Stimulated activated naive CD8-positive, alpha-beta T cell treated with anti-CD3 and anti-CD28 coated beads, Interleukin-15, amount 100 ng/mL, for 72 hours (primary cell): ENCODE results near the gene TBC1D22A.

ENCODE experiments used
- ATAC-seq: fragments of 150-1000 bp; cut with Tn5 transposase; 2 replicates; pipeline ENCODE4 v1.10.0; 2021; ENCODE audit warnings: mild to moderate bottlenecking, moderate library complexity
- DNase-seq, 2 donors: peaks; one replicate each; pipeline ENCODE4 v3.0.0; 2021 to 2022
- H3K27ac Mint-ChIP-seq, 2 donors: one replicate each; pipeline ENCODE4 v1.8.0; 2022; ENCODE audit warnings: mild to moderate bottlenecking in 2 of 2, mixed read lengths in 2 of 2, moderate library complexity in 2 of 2
- H3K27me3 Mint-ChIP-seq: one replicate; pipeline ENCODE4 v1.8.0; 2022; ENCODE audit warnings: mixed read lengths
- H3K4me1 Mint-ChIP-seq: one replicate; pipeline ENCODE4 v1.8.0; 2022; ENCODE audit warnings: mild to moderate bottlenecking, mixed read lengths
- H3K4me3 Mint-ChIP-seq, 2 donors: one replicate each; pipeline ENCODE4 v1.8.0; 2022; ENCODE audit warnings: mild to moderate bottlenecking in 2 of 2, mixed read lengths in 2 of 2, moderate library complexity in 1 of 2
- H3K9me3 Mint-ChIP-seq, 2 donors: one replicate each; pipeline ENCODE4 v1.8.0; 2022; ENCODE audit warnings: mixed read lengths in 2 of 2

TBC1D22A gene

GRCh38 chr22:47101321-47101885 lies 339.0 kb downstream of the TBC1D22A start:
- Mint-ChIP-seq H3K9me3 (no peaks in the 10 kb centered on the region), H3K27ac (no peak overlapping the region), H3K27me3 (no peaks in the 10 kb centered on the region), H3K4me3 (no peak overlapping the region), H3K4me1 (no peaks in the 10 kb centered on the region)
- ATAC-seq (no peak), DNase-seq (no peak)

GRCh38 chr22:47102081-47102480 lies 339.6 kb downstream of the TBC1D22A start:
- no peak overlapping the region for H3K4me3 Mint-ChIP-seq
- no peaks in the 10 kb centered on the region for H3K4me1 Mint-ChIP-seq
- no peaks in the 10 kb centered on the region for H3K27me3 Mint-ChIP-seq
- H3K9me3 Mint-ChIP-seq, result no peaks in the 10 kb centered on the region
- H3K27ac Mint-ChIP-seq, result no peak overlapping the region
- ATAC-seq, result no peak
- DNase-seq, result no peak

GRCh38 chr22:47102648-47103047 lies 340.2 kb downstream of the TBC1D22A start:
- DNase-seq (no peak), ATAC-seq (no peak)
- no peak overlapping the region for H3K4me3 Mint-ChIP-seq
- no peaks in the 10 kb centered on the region for H3K27me3 Mint-ChIP-seq
- no peak overlapping the region for H3K27ac Mint-ChIP-seq
- no peaks in the 10 kb centered on the region for H3K4me1 Mint-ChIP-seq
- H3K9me3 Mint-ChIP-seq, result no peaks in the 10 kb centered on the region

GRCh38 chr22:47105085-47105484 lies 342.6 kb downstream of the TBC1D22A start:
- DNase-seq (no peak), ATAC-seq (peak; percentile 28)
- H3K27me3 Mint-ChIP-seq, result no peaks in the 10 kb centered on the region
- H3K9me3 Mint-ChIP-seq, result no peaks in the 10 kb centered on the region
- no peaks in the 10 kb centered on the region for H3K4me1 Mint-ChIP-seq
- no peak overlapping the region for H3K4me3 Mint-ChIP-seq
- no peak overlapping the region for H3K27ac Mint-ChIP-seq

GRCh38 chr22:47106806-47107205 lies 344.4 kb downstream of the TBC1D22A start:
- Mint-ChIP-seq H3K9me3 (no peaks in the 10 kb centered on the region), H3K27ac (no peak overlapping the region), H3K4me3 (no peak overlapping the region), H3K27me3 (no peaks in the 10 kb centered on the region), H3K4me1 (no peaks in the 10 kb centered on the region)
- DNase-seq (no peak), ATAC-seq (no peak)

GRCh38 chr22:47107431-47107830 lies 345.0 kb downstream of the TBC1D22A start:
- Mint-ChIP-seq H3K27me3 (no peaks in the 10 kb centered on the region), H3K27ac (peak overlapping the region in 1 of 2 donors; percentile 17), H3K4me1 (no peaks in the 10 kb centered on the region), H3K4me3 (no peak overlapping the region), H3K9me3 (no peaks in the 10 kb centered on the region)
- DNase-seq (no peak), ATAC-seq (no peak)

GRCh38 chr22:47110817-47111443 lies 348.5 kb downstream of the TBC1D22A start:
- Mint-ChIP-seq H3K27me3 (no peaks in the 10 kb centered on the region), H3K27ac (peak overlapping the region in 1 of 2 donors; percentile 20), H3K9me3 (no peaks in the 10 kb centered on the region), H3K4me1 (no peaks in the 10 kb centered on the region), H3K4me3 (no peak overlapping the region)
- ATAC-seq (no peak), DNase-seq (no peak)

GRCh38 chr22:47111626-47112581 lies 349.5 kb downstream of the TBC1D22A start:
- Mint-ChIP-seq H3K27me3 (no peaks in the 10 kb centered on the region), H3K27ac (no peak overlapping the region), H3K4me1 (no peaks in the 10 kb centered on the region), H3K9me3 (no peaks in the 10 kb centered on the region), H3K4me3 (no peak overlapping the region)
- DNase-seq, result no peak
- ATAC-seq, result no peak

GRCh38 chr22:47112582-47112965 lies 350.1 kb downstream of the TBC1D22A start:
- H3K27me3 Mint-ChIP-seq, result no peaks in the 10 kb centered on the region
- H3K4me3 Mint-ChIP-seq, result no peak overlapping the region
- no peaks in the 10 kb centered on the region for H3K9me3 Mint-ChIP-seq
- H3K4me1 Mint-ChIP-seq, result no peaks in the 10 kb centered on the region
- no peak for DNase-seq
- no peak for ATAC-seq
- no peak overlapping the region for H3K27ac Mint-ChIP-seq

GRCh38 chr22:47112994-47113852 lies 350.8 kb downstream of the TBC1D22A start:
- Mint-ChIP-seq H3K27me3 (no peaks in the 10 kb centered on the region), H3K4me3 (no peak overlapping the region), H3K27ac (peak overlapping the region in 1 of 2 donors; percentile 15), H3K9me3 (no peaks in the 10 kb centered on the region), H3K4me1 (no peaks in the 10 kb centered on the region)
- ATAC-seq, result no peak
- no peak for DNase-seq

- Mint-ChIP-seq H3K27me3 (no peaks in the 10 kb centered on the region), H3K9me3 (no peaks in the 10 kb centered on the region), H3K27ac (peak overlapping the region in 1 of 2 donors; percentile 15), H3K4me1 (no peaks in the 10 kb centered on the region), H3K4me3 (no peak overlapping the region)
- ATAC-seq, result no peak
- DNase-seq, result no peak
Observed at GRCh38 chr22:47113853-47114415, 351.5 kb downstream of the TBC1D22A start.

GRCh38 chr22:47114813-47115517 lies 352.5 kb downstream of the TBC1D22A start:
- no peaks in the 10 kb centered on the region for H3K4me1 Mint-ChIP-seq
- ATAC-seq (no peak), DNase-seq (no peak)
- H3K27ac Mint-ChIP-seq, result no peak overlapping the region
- no peak overlapping the region for H3K4me3 Mint-ChIP-seq
- H3K27me3 Mint-ChIP-seq, result no peaks in the 10 kb centered on the region
- H3K9me3 Mint-ChIP-seq, result no peaks in the 10 kb centered on the region

- DNase-seq (no peak), ATAC-seq (no peak)
- Mint-ChIP-seq H3K27me3 (no peaks in the 10 kb centered on the region), H3K27ac (peak overlapping the region in 1 of 2 donors; percentile 71), H3K4me1 (no peaks in the 10 kb centered on the region), H3K4me3 (no peak overlapping the region), H3K9me3 (no peaks in the 10 kb centered on the region)
Observed at GRCh38 chr22:47115518-47115890, 353.1 kb downstream of the TBC1D22A start.

- ATAC-seq, result no peak
- H3K4me3 Mint-ChIP-seq, result no peak overlapping the region
- H3K27me3 Mint-ChIP-seq, result no peaks in the 10 kb centered on the region
- DNase-seq, result no peak
- no peaks in the 10 kb centered on the region for H3K9me3 Mint-ChIP-seq
- no peaks in the 10 kb centered on the region for H3K4me1 Mint-ChIP-seq
- peak overlapping the region in 1 of 2 donors; percentile 92 for H3K27ac Mint-ChIP-seq
Observed at GRCh38 chr22:47115921-47116320, 353.5 kb downstream of the TBC1D22A start.
